Transverse colon (tissue), 4 donors: Measurements from ENCODE around the gene FLYWCH2. TPM values are rescaled to one million over a fixed set of nuclear protein-coding genes. Genes with fewer than 3 reads are reported as not detected.

ENCODE experiments used
- DNase-seq: peaks from one replicate; pipeline ENCODE4 v3.0.0-alpha.2; 2019
- H3K27ac ChIP-seq, 4 donors: fragments of 200-600 bp; sonication (generic); 2 replicates each; pipeline ENCODE4 v1.5.1; 2016 to 2018; ENCODE audit warnings: inconsistent platforms in 4 of 4
- H3K27me3 ChIP-seq: fragments of 200-600 bp; sonication (generic); 2 replicates; pipeline ENCODE4 v1.5.1; 2017; ENCODE audit warnings: inconsistent platforms
- H3K36me3 ChIP-seq, 4 donors: fragments of 200-600 bp; sonication (generic); 2 replicates each; pipeline ENCODE4 v1.5.1; 2017 to 2019; ENCODE audit warnings: inconsistent platforms in 4 of 4
- H3K4me1 ChIP-seq, 4 donors: fragments of 200-600 bp; sonication (generic); 2 replicates each; pipeline ENCODE4 v1.5.1; 2017 to 2020; ENCODE audit warnings: inconsistent platforms in 4 of 4
- H3K4me3 ChIP-seq, 4 donors: fragments of 200-600 bp; sonication (generic); 1 replicate in 1 of 4; 2 replicates in 3 of 4; pipeline versions ENCODE4 v1.5.1 to v1.6.1; 2017 to 2019; ENCODE audit warnings: inconsistent platforms in 4 of 4
- H3K9me3 ChIP-seq, 2 donors: fragments of 200-600 bp; sonication (generic); 2 replicates each; pipeline ENCODE4 v1.5.1; 2017 to 2019; ENCODE audit warnings: inconsistent platforms in 2 of 2
- CTCF ChIP-seq, 5 experiments: fragments of 200-600 bp in 3 of 5; fragments of 450-650 bp in 2 of 5; sonication (generic) in 3 of 5; IDR thresholded peaks; 1 replicate in 2 of 5; 2 replicates in 3 of 5; pipeline ENCODE4 v1.5.1; 2016 to 2017; ENCODE audit warnings: antibody characterized with exemption in 5 of 5, inconsistent platforms in 3 of 5, mild to moderate bottlenecking in 2 of 5, moderate library complexity in 1 of 5
- EP300 ChIP-seq: sonication (generic); formaldehyde crosslinking; IDR thresholded peaks from one replicate; pipeline ENCODE4 v1.6.1; 2017; ENCODE audit warnings: antibody characterized with exemption, low read depth
- POLR2A ChIP-seq: fragments of 450-650 bp; IDR thresholded peaks from one replicate; pipeline ENCODE4 v1.6.1; 2016; ENCODE audit warnings: antibody characterized with exemption, mild to moderate bottlenecking, moderate library complexity
- POLR2AphosphoS5 ChIP-seq, 3 donors: sonication (generic); formaldehyde crosslinking; IDR thresholded peaks; one replicate each; pipeline ENCODE4 v1.6.1; 2016; ENCODE audit warnings: antibody characterized with exemption in 3 of 3
- WGBS, 2 donors: methylation state at CpG; one replicate each; pipeline ENCODE4 v1.1.5; 2018; ENCODE audit warnings: low coverage in 1 of 2; 5-methylcytosine and 5-hydroxymethylcytosine counted together
- in situ Hi-C, 4 donors: fragments of 200-750 bp; cut with MboI; loops; one replicate each; pipeline versions ENCODE4 v1.15.0 to v1.15.1; 2017; ENCODE audit warnings: low sequenced_read_pairs in 3 of 4, low pct_ligation_motif_present in 1 of 4, low pct_unique_long_range_greater_than_20kb in 1 of 4
- intact Hi-C: fragments of 100-400 bp; cut with DNase I; formaldehyde crosslinking; loops from one replicate; pipeline ENCODE4 v1.15.1; 2023; ENCODE audit warnings: low total_unique reads
- total RNA-seq, 4 donors: library from RNA; depleted of rRNA; stranded (reverse); fragments of >200 nt; gene quantifications; one replicate each; pipeline ENCODE4 v1.1.0, GENCODE V29; 2016

Gene FLYWCH2
- total RNA-seq, 4 donors from 2014 or later = 35.0 to 74.4 (median 50.9) TPM

GRCh38 chr16:2866431-2866830 is 16.6 kb upstream of the FLYWCH2 start:
- H3K36me3 ChIP-seq = no peaks in the 10 kb centered on the region
- no peak for TF ChIP-seq POLR2AphosphoS5 (IDR thresholded peaks at IDR 0.05)
- TF ChIP-seq EP300 = no peak
- TF ChIP-seq CTCF (IDR thresholded peaks at IDR 0.05) = no peak
- no peak for TF ChIP-seq POLR2A
- in situ Hi-C loops = no loop called here
- peaks cover 0 to 10% (median 6%) of the 10 kb centered on the region in 4 donors for H3K4me1 ChIP-seq
- intact Hi-C loops = no loop called here
- WGBS, 2 donors = 75 to 100% methylated on average over 1 to 3 of the region's 4 CpGs
- no peaks in the 10 kb centered on the region for H3K9me3 ChIP-seq
- H3K27ac ChIP-seq = no peak overlapping the region
- no peak overlapping the region for H3K4me3 ChIP-seq
- no peak for DNase-seq
- H3K27me3 ChIP-seq = peaks cover 23% of the 10 kb centered on the region

GRCh38 chr16:2867661-2867986 is 15.4 kb upstream of the FLYWCH2 start:
- H3K9me3 ChIP-seq = no peaks in the 10 kb centered on the region
- peak overlapping the region in 3 of 4 donors; percentile 42 to 62 (median 52) for H3K4me3 ChIP-seq
- WGBS, 2 donors = 30% methylated on average over 8 of the region's 8 CpGs
- TF ChIP-seq POLR2A (no peak), POLR2AphosphoS5 (IDR thresholded peaks at IDR 0.05) (no peak), EP300 (no peak), CTCF (IDR thresholded peaks at IDR 0.05) (no peak)
- peaks cover 0 to 10% (median 6%) of the 10 kb centered on the region in 4 donors for H3K4me1 ChIP-seq
- no peak for DNase-seq
- H3K27me3 ChIP-seq = peaks cover 23% of the 10 kb centered on the region
- in situ Hi-C loops = no loop called here
- no peaks in the 10 kb centered on the region for H3K36me3 ChIP-seq
- peak overlapping the region; percentile 87 to 95 (median 90) for H3K27ac ChIP-seq
- intact Hi-C loops = no loop called here

GRCh38 chr16:2867987-2868789 is 14.8 kb upstream of the FLYWCH2 start:
- 0 to 1% methylated on average over 7 to 39 of the region's 45 CpGs for WGBS, 2 donors
- in situ Hi-C loops = no loop called here
- peak overlapping the region; percentile 87 to 95 (median 90) for H3K27ac ChIP-seq
- no peaks in the 10 kb centered on the region for H3K36me3 ChIP-seq
- peak overlapping the region; percentile 42 to 66 (median 57) for H3K4me3 ChIP-seq
- H3K27me3 ChIP-seq = peaks cover 22% of the 10 kb centered on the region
- TF ChIP-seq POLR2AphosphoS5 (IDR thresholded peaks at IDR 0.05) (peak in 1 of 3 donors; percentile 47), CTCF (IDR thresholded peaks at IDR 0.05) (peak; percentile 97 to 99 (median 98)), EP300 (no peak), POLR2A (peak; percentile 16)
- H3K9me3 ChIP-seq = no peaks in the 10 kb centered on the region
- peak; percentile 97 for DNase-seq
- H3K4me1 ChIP-seq = peaks cover 0 to 10% (median 6%) of the 10 kb centered on the region in 4 donors
- intact Hi-C loops = no loop called here

GRCh38 chr16:2871926-2872325 is 11.1 kb upstream of the FLYWCH2 start:
- intact Hi-C loops = no loop called here
- H3K27ac ChIP-seq = no peak overlapping the region

More at GRCh38 chr16:2871926-2872325, 11.1 kb upstream of the FLYWCH2 start:
- no peak overlapping the region for H3K4me3 ChIP-seq
- peaks cover 3 to 16% (median 12%) of the 10 kb centered on the region in 4 donors for H3K4me1 ChIP-seq
- in situ Hi-C loops = loop anchor here in 1 of 4 donors (10.0 kb wide), 1 partner anchor 53 kb away; no protein-coding TSS in a partner anchor
- 75 to 100% methylated on average over 1 to 6 of the region's 6 CpGs for WGBS, 2 donors
- H3K27me3 ChIP-seq = no peaks in the 10 kb centered on the region
- TF ChIP-seq EP300 (no peak), POLR2A (no peak), CTCF (IDR thresholded peaks at IDR 0.05) (no peak), POLR2AphosphoS5 (IDR thresholded peaks at IDR 0.05) (no peak)
- DNase-seq = no peak
- no peaks in the 10 kb centered on the region for H3K9me3 ChIP-seq
- H3K36me3 ChIP-seq = no peaks in the 10 kb centered on the region
